GM18907 (cell line): ENCODE data around the gene OLFML2B.
A peak's percentile ranks its signal among the peaks of the same experiment; 100 is the strongest.
"Not testable (repeated sequence)": the region's sequence is repeated elsewhere in the genome, so short reads cannot be mapped to it uniquely, and the experiment has no call there.

Experiments
- ATAC-seq: cut with Tn5 transposase; IDR thresholded peaks from one replicate; pipeline ENCODE4 v1.9.1; 2021; ENCODE audit warnings: mild to moderate bottlenecking, moderate library complexity; ENCODE audit not compliant: unreplicated experiment

OLFML2B gene

DNA sequence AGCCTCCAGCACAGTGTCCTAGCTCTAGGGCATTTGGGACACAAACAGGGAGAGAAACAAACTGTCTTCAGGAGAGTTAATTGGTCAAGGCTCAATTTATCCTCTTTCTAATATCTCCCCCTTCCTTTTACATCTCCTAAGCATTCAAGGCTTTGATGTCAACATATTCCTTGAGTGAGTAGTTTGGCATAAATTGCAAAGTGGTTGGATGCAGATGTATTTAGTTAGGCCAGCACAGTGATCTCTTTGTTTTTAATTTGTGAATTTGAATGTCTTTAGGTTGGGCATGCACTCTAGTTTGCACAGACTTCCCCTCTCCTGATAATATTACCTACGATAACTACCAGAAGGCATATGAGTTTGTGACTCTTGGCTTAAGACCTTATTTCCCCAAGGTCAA is 12.5 kb upstream of the OLFML2B start:
- no peak for ATAC-seq

DNA sequence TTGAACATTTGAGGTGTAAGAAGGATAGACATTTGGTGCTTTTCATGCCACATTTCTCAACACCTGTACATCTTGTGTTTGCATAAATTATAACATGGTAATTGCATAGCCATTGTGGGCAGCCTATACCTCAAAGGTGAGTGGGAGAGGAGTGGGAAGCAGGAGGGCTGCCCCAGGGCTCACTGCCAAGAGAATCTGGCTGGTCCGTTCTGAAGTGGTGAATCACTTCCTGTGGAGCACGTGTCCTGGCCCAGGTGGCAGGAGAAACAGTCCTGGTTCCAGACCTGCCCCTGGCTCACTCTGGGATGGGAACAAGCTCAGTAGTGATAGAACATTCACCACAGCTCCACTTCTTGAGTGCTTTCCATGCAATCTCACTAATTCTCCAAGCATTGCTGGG is 11.6 kb upstream of the OLFML2B start:
- no peak for ATAC-seq

DNA sequence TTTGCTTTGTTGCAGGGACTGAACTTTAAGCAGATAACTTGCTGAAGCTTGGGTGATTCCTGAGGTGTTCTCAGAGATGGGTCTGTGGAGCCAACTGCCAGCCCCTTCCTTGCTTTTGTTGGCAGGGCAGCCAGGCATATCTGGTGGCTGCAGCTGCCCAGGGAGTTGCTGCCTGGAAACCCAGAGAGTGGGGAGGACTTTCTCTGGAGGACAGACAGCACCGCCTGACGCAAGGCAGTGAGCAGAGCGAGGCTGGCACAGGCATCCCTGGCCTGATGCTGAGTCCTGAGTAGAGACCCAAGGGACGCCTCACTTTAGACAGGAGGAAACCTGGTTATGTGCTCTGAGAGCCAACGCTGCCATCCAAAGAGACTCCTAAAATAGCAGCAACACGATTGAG is 9.8 kb upstream of the OLFML2B start:
- ATAC-seq = no peak

DNA sequence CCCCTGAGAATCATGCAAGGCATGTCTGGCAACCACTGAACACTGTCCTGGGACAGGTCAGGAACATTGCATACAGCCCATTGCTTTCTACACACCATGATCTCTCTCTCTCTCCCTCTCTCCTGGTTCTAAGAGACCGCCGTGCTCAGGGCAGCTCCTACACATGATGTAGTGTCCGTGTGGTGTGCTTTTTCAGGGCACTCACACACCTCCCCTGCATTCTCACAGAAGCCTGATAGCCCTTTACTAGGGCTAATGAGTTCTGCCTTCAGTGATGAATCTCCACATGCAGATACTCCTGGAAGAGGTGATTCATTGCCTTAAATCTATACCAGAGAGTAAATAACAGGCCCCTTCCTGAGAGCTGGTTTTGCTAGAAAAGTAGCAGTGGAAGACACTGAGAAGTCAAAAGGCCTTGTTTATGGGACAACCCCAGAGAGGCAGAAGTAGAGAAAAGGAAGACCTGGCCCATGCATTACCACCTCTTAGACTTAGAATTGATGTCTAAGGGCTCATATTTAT is 7.2 kb upstream of the OLFML2B start:
- ATAC-seq = no peak

DNA sequence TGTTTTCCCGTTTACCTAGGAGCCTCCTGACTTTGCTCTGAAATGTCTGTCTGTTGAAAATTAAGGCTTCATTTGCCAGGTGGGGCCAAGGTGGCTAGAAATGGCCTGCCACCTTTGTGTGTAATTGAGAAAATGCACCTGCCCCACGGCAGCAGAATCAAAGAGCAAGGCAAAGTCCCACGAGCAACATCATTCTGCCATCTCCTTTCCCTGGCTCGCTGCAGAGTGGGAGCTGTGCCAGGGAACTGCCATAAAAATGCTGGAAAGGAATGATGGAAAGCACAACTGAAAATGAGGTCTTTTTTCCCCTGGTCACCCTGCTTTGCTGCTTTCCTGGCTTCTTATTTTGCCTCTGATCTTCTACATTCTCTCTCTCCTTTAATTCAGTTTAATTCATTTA is 5.5 kb upstream of the OLFML2B start:
- no peak for ATAC-seq

DNA sequence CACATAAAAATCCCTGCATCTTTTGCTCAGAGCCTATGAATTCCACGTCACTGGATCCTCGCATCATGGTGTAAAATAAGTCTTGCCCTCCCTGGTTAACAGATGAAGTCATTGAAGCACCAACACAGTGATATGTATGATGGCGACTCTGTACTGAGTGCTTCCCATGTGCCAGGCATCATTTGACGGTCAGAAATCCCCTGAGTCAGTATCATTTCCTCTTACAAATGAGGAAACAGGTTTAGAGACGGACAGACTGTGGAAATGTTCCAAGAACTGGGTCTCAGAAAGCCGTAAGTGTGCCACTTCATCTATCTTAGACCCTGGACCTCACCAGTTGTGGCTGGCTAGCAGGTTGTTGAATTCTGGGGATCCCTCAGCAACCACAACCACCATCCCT is 5.1 kb upstream of the OLFML2B start:
- peak; percentile 78 for ATAC-seq

DNA sequence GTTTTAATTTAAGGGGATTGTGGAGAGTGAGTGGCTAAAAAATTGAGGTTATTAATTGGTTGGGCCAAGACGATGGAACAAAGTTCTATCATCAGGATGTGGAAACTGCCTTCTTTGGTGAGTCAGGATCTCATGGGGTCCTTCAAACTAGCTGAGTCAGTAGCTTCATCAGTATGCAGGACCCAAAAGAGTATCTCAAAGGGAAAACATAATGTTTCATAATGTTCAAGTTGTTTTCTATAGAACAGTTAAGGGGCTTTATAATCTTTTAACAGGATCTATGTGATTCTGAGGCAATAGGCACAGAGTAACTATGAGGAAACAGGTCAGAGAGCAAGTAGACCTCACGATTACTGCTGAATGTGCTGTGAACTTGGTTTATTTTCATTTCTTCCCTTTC is 3.2 kb upstream of the OLFML2B start:
- ATAC-seq = no peak

DNA sequence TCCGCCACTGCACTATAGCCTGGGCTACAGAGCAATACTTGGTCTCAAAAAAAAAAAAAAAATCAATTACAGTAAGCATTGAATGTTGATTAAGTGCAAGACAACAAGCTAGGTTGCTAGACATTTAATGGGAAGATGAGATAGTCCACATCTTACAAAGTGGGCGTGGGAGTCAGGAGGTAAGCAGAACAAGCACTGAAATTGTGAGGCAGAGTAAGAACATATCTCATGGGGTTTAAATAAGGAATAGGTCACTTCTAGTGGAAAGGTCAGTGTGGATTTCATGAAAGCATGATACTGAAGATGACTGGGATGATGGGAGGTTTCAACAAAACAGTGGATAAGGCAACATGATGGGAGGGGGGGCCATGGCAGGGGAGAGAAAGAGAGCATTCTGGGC is 1.9 kb upstream of the OLFML2B start:
- no peak for ATAC-seq

DNA sequence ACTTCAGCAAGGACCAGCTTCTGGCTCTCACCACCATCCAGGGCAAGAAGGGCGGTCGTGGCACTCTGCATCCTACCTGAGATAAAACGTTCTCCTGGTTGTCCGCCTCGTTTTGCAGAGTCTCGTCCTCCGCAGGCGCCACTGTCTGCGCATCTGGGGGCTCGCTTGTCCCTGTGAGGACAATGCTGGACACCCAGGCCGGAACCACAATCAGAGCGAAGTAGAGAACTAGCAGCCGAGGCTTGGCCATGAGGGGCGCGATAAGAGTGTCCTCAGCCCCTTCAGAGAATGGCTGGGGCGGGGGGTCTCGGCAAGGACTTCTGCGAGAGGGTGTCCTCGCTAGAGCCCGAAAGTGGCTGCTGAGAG is 505 bp downstream of the OLFML2B start:
- no peak for ATAC-seq

DNA sequence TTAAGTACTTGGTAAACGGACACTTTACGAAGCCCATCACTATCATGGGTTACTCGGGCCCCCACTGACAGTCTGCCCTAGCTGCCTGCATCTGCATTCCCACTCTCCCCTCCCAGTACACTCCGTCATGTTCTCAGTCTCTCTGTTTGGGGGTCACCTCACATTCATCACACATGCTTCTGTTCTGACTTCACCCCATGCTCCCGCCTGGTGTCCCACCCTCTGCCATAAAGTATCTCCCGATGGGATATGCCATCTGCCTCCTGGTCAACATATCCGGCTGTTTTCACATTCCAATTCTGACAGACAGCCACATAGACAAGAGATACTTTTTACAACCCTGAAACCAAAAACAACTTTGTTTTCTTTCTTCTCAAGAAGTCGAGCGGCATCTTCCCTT is 1.0 kb downstream of the OLFML2B start:
- no peak for ATAC-seq

DNA sequence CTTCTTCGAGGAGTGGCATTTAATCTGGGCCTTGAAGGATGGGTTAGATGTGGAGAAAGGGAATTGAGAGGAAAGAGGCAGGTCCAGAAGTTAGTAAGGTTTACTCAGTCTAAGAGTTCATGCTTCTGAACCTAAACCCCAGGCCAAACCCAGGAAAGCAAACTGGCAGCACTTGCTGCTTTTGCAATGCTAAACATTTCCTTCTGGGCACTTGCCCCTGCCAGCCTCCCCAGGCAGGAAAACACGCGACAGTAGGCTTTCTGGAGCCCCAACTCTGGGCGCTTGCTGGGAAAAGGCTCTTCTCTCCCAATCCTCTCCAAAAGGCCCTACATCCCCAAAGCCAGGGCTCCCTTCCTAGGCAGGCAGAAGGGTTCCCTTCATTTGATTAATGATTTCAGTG is 2.5 kb downstream of the OLFML2B start:
- no peak for ATAC-seq

DNA sequence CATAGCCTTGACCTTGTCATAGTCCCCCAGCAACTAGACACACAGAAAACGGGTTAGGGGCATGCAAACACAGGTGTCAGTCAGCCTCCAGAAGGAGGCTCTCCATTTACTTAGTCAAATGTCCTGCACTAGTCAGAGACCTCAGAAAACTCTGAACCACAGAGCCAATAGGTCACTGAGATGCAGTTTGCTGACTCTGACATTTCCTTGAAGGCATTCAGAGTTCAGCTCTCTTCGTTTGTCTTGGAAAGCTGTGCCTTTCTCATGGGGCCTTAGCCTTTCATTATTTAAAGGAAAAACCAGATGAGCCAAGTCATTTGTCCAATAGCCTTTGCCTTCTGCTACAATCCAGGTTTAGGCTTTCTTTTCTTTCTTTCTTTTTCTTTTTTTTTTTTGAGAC is 3.5 kb downstream of the OLFML2B start:
- ATAC-seq = no peak

DNA sequence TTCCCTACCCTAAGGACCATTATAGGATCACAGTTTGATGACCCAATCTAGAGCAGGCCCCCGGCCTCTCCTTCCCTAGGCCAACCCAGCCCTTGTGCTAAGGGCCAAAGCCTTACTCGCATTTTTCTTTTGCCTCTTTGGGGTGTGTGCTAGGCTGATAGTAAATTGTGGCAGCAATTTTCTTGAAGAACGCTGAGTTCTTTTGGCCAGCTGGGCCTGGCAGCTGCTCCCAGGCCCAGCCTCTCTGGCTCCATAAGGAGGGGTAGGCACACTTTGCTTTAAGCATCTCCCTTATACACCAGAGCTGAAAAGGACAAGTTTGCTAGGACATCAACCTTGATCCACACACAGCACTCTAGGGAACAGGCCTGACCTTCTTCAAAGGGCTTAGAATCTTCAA is 4.2 kb downstream of the OLFML2B start:
- no peak for ATAC-seq

DNA sequence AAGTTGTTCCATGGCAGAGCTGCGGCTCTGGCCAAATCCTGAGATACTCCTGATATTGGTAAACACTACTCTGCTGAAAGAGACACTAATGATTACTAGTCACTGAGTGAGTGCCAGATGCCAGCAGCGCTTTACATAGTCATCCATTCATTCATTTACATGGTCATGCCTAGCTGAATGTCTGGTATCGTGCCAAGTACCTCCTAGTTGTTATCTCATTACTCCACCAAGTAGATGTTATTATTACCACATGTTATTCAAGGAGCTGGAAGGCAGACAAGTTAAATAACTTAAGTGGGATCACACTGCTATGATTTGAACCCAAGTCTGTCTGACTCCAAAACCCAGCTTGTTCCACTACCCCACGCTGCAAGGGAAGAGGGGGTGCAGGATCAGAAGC is 4.7 kb downstream of the OLFML2B start:
- ATAC-seq = no peak

DNA sequence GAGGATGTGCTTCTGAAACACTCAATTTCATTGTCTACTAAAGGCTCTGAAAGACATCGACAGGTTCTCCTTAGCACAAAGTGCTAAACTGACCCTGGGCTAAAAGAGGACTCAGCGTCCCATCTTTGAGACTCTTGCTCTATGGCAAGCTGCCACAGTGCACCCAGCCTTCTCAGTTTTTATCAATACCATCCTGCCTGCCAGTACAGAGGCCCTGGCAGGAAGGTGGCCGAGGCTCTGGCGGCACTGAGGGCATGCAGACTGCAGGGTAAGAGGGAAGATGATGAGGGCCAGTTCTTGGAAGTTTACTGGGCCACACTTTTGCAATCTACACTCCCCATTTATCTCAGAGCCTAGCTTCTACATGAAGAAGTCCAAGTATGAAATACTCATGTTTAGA is 5.3 kb downstream of the OLFML2B start:
- no peak for ATAC-seq

DNA sequence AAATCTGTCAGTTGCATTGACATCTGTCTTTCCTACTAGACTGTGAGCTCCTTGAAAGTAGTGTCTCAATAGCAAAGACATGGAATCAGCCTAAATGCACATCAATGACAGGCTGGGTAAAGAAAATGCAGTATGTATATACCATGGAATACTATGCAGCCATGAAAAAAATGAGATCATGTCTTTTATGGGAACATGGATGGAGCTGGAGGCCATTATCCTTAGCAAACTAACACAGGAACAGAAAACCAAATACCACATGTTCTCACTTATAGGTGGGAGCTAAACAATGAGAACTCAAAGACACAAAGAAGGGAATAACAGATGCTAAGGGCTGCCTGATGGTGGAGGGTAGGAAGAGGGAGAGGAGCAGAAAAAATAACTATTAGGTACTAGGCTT is 5.9 kb downstream of the OLFML2B start:
- ATAC-seq = not testable (repeated sequence)

DNA sequence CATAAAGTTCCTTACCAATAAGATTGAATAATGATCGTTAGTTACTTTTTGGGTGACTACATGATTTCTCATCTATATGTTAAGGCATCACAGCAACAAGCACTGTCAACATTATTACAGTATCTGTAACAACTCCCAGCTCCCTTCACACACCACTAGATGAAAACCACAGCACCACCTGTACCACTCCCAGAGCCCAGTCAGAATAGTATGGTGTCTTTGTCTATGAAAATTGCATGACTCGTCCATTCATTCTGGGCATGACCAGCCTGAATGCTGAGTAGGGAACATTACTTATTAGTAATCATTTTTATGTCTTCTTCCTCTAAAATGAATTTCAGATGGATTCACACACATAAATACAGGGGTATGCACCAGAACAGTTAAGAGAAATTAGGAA is 7.0 kb downstream of the OLFML2B start:
- no peak for ATAC-seq

DNA sequence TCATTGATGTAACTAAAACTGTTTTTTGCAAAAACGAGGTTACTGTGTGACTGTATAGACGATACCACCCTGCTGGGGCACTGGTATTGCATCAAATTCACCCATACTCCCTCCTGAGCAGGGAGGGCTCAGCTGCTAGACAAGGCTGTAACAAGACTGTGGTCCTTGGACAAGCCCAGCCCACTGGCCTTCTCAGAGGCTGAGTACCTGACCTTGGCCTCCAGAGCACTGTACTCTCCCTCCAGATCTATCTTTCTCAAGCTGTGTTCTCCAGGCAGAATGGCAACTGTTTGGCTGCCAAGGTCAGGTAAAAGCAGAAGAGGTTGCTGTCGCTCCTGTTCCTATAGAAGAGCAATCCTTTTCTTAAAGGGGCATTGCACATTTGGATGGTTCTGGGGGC is 8.5 kb downstream of the OLFML2B start:
- no peak for ATAC-seq

DNA sequence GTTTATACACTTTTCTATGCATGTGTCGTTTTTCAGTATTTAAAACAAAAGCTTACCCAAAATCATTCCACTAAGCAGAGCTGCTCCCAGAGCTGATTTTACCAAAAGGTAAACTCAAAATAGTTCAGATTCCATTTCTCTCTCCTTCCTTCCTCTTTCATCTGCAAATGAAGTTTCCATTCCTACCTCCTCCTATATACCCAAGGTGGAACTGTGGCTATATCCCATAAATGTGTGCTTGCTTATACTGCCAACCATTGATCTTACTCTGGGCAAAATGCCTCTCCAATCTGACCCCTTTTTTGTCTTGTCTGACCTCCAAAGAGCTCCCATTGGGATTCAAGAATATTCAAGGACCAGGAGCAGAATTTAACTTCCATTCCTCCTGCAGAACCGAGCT is 9.5 kb downstream of the OLFML2B start:
- no peak for ATAC-seq

DNA sequence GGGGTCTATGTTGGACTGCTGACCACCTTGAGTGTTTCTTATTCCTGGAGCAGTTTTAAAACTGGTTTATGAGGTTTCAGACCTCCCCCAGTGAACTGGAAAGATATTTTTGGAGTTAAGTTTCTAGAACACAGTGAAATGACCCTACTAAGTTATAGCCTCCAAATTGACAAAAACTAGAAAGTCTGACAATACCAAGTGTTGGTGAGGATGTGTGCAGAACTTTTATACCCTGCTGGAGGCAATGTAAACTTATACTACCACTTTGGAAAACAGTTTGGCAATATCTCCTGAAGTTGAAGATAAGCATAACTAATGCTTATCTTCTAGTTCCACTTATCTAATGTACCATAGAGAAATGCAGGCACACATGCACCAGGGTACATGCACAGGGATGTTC is 10.4 kb downstream of the OLFML2B start:
- ATAC-seq = no peak

DNA sequence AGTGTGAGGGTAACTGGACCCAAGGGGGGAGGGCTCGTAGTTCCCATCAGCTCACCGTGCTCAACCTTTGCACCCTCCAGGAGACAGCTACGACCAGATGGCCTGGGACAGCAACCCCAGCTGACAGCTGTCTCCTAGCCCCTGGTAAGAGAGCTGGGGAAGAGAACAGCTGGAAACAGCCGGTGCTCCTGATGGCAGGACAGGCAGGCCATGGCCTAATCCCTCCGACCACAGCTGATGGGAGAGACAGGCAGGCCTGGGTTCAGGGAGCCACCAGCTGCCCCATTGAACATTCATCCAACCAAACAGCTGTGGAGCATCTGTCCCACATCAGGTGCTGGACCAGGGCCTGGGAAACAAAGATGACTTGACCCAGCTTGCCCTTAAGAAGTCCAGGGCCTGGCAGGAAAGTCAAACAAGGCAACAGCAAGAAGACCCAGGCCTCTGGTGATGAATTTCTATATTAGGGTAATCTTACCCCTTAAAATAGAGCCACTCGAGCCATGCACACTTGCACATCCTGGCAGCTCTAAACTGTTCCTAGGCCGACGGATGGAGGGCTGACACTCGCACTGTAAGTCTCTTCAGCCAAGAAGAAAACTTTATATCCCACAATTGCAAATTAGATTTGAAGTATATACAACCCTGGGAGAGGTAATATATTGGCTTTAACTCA is 12.2 kb downstream of the OLFML2B start:
- no peak for ATAC-seq

DNA sequence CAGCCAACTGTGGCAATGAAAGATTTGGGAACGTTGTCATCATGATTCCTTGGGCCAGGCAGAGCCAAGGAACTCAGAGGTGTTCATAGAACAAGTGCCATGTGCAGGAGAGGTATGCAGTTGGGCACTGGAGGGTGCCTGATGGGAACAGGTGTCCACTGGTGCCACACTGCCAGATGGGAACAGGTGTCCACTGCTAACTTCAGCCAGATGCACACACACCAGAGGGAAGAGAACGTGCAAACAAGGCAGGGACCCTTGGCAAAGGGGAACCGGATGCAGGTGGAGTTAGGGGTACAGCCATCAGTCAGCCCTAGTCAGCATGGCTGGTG is 13.5 kb downstream of the OLFML2B start:
- ATAC-seq = no peak

DNA sequence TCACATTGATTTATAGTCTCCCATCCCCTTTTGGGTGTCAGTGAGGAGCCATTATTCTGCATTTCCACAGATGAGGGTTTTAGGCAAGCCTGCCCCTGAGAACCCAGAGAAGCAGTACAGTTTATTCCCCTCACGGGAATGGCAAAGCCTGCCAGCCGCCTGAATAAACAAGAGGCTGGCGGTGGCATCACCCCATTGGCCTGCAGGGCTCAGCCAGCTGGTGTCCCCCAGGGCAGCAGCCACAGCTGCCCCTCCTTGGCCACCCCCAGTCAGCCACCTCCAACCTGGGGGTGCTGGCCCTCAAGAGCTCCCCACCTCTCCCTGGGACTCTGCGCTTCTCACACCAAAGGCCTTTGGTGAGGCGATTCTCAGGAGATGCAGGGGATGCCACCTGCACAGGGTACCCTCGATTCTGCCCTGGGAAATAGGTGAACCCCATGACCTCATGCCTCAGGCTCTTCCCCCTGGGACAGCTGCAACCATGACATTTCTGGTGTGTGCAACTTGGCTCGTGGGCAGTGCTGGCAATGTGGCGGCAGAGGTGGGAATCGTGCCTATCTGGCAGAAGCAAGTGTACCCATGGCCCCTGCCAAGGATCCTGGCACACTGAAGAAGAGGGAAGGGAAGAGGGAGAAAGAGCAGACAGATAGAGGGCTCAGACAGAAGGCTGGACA is 14.0 kb downstream of the OLFML2B start:
- no peak for ATAC-seq
